HG02885 (cell line): ENCODE data around the gene SMCO1.
"Not testable (repeated sequence)": the region's sequence is repeated elsewhere in the genome, so short reads cannot be mapped to it uniquely, and the experiment has no call there.

Experiments
- ATAC-seq: cut with Tn5 transposase; IDR thresholded peaks from one replicate; pipeline ENCODE4 v1.9.1; 2021; ENCODE audit warnings: mild to moderate bottlenecking; ENCODE audit not compliant: unreplicated experiment, poor library complexity

Gene SMCO1

DNA sequence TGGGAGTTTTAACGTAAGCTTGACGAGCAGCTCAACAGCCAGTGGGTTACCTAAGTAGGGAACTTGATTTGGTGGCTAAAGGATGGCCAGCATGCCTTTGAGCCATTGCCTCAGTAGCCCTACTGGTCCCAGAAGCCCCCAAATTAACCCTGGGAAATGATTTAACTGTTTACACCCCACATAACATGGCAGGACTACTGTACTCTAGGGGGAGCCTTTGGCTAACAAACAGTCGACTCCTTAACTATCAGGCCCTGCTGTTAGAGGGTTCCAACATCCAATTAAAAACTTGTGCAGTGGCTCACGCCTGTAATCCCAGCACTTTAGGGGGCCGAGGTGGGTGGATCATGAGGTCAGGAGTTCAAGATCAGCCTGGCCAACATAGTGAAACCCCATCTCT lies 9.4 kb upstream of the SMCO1 start:
- no peak for ATAC-seq

DNA sequence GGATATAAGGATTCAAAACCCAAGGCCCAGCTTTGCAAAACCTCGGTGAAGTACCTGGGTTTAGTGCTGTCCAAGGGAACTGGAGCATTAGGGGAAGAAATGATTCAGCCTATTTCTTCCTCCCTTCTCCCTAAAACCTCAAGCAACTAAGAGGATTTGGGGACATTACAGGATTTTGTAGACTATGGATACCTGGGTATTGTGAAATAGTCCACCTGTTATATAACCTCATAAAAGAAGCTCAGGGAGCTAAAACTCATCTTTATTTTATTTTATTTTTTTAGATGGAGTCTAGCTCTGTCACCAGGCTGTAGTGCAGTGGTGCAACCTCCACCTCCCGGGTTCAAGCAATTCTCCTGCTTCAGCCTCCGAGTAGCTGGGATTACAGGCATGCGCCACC lies 8.7 kb upstream of the SMCO1 start:
- no peak for ATAC-seq

DNA sequence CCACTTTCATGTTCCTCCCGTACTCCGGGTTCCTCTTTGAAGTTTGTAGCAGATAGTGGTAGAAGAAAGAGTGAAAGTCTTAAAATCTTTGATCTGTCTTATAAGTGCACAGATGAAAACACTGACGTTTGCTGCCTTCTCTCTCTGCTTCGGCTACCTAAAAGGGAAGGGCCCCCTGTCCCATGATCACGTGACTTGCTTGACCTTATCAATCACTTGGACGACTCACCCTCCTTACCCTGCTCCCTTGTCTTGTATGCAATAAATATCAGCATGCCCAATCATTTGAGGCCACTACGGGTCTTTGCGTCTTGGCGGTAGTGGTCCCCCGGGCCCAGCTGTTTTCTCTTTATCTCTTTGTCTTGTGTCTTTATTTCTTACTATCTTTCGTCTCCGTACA lies 6.1 kb upstream of the SMCO1 start:
- ATAC-seq, result not testable (repeated sequence)

DNA sequence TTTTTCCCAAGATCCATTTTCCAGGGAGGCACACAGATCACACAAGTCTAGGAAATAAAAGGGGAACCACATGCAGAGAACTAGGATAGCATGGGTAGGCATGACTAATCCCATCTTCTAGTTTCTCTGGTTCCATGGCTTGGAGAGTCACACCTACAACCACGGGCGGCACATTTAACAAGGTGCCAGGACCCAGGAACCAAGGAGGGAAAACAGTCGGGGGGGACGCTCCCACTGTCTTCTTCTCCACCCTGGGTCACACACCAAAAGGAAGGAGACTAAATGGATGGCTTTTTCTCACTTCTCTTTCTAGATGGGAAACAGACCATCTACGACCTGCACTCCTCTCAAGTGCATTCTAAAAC lies 4.6 kb upstream of the SMCO1 start:
- ATAC-seq, result no peak

DNA sequence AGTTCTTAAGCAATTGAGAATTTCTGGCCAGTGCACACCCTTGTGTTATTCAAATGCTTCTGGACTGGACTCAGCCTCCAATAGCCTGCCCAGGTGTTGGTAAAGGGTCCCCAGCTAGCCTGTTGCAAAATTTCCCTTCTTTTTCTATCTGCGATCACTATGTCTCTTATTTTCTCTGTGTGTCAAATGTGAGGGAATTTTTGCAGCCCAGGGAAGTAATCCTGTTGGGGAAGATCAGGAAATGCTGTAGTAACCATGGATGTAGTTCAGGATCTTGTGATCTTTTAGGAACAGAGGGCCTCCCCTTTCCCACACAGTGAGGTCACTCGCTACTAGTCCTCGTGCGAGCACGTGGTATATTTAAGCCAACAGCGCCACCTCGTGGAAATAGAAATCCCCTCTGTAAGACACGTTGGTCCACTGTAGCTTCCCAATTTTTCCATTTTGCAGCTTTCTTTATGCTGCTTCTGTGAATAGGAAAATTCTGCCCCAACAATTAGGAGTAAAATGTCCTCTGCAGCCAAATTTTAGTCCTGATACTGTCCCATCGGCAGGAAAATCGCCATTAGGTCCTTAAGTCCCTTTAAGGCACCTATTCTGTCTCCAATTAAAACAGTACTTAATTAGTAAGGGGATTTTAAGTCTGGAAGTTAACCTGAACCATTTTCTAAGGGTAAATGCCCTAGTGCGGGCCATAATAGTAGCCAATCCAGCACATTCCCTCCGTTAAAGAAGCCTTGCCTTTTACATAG lies 4.0 kb upstream of the SMCO1 start:
- no peak for ATAC-seq

DNA sequence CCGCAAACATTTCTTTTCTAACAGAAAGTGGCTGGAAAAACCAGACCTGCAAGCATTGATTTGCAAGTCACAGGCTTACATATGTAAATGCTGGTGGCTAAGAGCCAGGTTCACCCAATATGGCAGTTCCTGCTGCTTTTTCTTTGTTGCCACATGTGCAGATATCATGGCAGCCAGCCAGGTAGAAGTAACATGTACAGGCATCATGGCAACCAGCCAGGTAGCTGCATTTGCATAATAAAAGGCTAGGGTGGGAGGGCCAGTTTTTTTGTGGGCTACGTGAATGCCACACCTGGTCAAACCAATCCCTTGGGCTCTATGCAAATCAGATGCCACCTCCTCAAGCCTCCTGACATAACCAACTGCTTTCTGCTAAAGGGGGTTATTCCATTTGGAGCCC lies 2.8 kb upstream of the SMCO1 start:
- no peak for ATAC-seq

DNA sequence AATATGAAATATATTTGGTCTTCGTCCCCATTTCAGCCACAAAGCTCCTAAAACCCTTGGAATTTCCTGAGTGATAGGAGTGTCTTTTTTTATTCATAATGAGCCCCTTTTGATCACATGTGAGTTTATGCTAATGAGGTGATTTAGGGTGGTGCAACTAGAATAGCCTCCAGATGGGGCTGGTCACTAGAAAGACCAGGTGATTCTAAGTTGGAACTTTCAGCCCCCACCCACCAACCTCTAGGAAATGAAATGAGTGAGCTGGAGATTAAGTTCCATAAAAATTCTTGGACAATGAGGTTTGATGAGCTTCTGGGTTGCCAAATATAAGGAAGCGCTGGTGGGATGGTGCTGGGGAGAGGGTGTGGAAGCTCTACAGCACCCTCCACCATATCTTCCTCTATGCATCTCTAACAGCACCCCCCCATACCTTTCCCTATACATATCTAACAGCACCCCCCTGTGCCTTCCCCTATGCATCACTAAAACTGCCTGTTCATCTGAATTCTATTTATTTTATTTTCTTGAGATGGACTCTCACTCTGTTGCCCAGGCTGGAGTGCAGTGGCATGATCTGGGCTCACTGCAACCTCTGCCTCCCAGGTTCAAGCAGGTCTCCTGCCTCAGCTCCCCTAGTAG lies 2.1 kb upstream of the SMCO1 start:
- ATAC-seq, result no peak

DNA sequence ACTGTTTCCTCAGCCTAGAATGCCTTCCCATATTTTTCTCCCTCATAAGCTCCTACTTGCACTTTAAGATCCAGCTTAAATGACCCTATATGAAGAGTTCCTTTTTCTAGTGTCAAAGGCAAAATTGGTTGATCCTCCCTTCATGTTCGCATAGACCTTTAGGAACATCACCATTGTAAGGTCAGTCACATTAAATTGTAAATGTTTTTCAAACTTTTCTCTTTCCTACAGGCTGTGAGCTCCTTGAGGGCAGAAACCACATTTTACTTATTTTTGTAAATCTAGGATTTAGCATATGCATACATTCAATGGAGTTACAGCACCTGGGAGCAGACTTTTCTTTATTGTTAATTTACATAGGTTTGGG lies 813 bp downstream of the SMCO1 start:
- no peak for ATAC-seq

DNA sequence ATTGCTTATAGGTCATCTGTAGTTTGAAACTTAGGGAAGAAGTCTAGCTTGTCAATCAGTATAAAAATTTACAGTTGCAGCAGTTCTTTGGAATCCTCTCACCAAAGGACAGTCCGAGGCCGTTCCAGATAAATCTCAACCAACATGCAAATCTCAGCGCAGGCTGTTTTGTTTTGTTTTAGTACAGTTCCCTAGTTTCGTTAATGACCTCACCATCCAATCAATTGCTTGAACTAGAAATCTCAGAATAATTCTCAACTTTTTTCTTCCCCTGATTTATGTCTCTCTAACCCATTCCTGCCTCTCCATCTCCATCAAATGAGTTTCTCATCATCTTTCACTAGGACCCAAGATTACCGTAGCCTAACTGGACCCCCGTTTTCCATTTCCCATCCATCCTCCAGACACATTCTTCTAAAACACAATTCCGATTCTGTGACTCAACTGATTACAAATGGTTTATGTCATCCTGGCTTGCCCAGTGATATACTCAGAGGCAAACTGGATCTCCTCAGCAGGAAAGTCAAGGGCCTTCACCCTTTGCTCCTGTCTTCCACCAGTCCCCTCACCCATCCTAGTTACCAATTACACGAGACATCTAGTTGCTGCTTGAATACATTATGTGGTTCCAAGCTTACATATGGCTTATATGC lies 1.3 kb downstream of the SMCO1 start:
- ATAC-seq, result no peak

DNA sequence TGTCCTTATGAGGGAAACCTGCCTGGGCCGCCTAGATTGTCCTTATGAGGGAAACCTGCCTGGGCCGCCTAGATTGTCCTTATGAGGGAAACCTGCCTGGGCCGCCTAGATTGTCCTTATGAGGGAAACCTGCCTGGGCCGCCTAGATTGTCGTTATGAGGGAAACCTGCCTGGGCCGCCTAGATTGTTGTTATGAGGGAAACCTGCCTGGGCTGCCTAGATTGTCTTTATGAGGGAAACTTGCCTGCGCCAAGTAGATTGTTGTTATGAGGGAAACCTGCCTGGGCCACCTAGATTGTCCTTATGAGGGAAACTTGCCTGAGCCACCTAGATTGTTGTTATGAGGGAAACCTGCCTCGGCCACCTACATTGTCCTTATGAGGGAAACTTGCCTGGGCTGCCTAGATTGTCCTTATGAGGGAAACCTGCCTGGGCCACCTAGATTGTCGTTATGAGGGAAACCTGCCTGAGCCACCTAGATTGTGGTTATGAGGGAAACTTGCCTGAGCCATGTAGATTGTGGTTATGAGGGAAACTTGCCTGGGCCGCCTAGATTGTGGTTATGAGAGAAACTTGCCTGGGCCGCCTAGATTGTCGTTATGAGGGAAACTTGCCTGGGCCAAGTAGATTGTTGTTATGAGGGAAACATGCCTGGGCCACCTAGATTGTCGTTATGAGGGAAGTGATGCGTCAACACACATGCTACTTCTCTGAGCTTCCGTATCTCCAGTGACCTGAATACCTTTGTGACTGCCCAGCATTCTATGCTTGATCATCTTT lies 3.3 kb downstream of the SMCO1 start:
- ATAC-seq, result not testable (repeated sequence)

DNA sequence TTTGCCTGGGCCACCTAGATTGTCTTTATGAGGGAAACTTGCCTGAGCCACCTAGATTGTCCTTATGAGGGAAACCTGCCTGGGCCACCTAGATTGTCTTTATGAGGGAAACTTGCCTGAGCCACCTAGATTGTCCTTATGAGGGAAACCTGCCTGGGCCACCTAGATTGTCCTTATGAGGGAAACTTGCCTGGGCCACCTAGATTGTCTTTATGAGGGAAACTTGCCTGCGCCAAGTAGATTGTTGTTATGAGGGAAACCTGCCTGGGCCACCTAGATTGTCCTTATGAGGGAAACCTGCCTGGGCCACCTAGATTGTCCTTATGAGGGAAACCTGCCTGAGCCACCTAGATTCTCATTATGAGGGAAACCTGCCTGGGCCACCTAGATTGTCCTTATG lies 4.0 kb downstream of the SMCO1 start:
- not testable (repeated sequence) for ATAC-seq

DNA sequence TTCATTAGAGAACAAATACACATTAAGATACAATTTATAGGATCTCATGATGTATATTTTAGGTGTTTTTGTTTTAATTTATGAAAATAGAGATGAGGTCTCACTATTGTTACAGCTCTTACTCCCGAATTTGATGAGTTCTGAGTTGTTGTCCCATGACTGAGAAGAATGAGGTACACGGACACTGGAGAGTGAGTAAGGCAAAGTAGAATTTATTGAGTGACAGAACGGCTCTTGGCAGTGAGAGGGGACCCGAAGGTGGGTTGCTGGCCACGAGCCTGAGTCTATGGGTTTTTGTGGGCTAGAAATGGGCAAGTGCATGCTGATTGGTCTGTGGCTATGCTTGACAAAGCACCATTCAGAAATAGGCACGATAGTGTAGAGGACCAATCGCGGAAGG lies 8.5 kb downstream of the SMCO1 start:
- no peak for ATAC-seq

DNA sequence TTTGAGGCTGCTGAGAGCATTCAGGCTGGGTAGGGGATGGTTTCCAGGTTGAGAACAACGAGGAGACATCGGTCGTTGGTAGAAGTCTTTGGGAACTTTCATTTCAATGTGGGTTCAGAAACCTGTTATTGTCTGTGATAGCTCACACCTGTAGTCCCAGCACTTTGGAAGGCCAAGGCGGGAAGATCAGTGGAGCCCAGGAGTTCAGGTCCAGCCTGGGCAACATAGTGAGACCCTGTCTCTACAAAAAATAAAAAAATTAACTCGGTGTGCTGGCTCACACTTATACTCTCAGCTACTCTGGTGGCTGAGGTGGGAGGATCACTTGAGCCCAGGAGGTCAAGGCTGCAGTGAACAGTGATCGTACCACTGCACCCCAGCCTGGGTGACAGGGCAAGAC lies 10.6 kb downstream of the SMCO1 start:
- ATAC-seq, result no peak

DNA sequence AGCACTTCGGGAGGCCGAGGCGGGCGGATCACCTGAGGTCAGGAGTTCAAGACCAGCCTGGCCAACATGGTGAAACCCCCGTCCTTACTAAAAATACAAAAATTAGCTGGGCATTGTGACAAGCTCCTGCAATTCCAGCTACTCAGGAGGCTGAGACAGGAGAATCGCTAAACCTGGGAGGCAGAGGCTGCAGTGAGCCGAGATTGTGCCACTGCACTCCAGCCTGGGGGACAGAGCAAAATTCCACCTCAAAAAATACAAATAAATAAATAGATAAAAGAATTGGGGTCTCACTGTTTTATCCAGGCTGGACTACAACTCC lies 11.1 kb downstream of the SMCO1 start:
- ATAC-seq, result not testable (repeated sequence)

DNA sequence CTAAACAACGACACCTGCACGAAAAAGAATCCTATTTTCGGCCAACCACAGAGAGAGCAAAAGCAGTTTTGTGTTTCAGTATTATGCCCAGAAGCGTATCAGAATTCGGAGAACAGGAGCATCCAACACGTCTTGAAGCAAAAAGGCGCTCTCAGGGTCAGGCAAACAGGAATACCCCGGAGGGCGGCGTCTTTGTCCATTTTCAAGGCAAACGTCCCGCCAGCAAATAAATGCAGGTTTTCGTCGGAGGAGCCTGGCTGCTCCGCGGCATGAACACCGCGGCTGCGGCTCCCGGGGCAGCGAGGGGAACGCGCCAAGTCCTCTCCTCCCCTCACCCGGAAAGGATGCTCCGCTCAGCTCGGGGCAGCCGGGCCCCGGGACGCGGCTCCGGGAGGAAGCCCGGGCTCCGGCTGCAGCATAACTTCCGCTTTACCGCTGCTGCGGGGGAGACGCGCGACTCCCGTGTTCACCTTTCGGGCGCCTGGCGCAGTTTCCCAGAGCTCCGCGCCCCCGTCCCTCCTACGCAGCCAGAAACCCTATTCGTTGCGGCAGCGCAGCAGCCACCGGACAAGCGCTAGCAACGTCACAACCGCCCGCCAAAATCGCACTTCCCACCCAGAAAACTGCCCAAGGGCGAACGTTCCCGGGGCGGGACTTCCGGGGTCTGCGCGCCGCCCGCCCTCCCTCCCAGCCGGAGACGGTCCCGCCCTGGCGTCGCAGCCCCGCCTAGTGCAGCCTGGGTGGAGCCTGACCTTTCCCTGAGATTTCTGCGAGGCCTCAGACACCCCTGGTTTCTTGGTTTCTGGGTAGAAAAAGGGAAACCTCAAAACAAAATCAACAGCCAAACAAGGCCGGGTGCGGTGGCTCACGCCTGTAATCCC lies 11.7 kb downstream of the SMCO1 start, which contains the start of gene RNF168:
RNF168 (minus strand) TSS at position 573 of the 881 bp plus-strand sequence. CDS start 595 bp downstream, outside the sequence.
- peak; percentile 85 for ATAC-seq

DNA sequence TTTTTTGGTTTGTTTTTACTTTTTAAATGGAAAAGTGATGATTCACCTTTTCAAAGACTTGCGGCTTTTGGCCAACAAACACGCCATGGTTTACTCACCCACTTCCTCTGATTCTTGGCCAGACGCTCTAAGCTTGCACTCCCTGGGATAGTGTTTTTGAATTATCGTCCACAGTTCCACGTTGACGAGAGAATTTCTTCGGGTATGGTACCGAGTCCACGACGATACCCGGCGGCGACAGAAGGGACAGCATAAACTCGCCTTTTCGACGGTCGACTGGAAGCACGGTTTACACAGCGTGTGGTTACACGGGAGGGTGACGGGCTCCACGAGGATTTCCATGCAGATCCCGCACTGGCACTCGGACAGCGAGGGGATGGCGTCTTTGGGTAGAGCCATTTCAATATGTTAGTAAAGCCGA lies 12.4 kb downstream of the SMCO1 start:
- ATAC-seq, result peak; percentile 8

DNA sequence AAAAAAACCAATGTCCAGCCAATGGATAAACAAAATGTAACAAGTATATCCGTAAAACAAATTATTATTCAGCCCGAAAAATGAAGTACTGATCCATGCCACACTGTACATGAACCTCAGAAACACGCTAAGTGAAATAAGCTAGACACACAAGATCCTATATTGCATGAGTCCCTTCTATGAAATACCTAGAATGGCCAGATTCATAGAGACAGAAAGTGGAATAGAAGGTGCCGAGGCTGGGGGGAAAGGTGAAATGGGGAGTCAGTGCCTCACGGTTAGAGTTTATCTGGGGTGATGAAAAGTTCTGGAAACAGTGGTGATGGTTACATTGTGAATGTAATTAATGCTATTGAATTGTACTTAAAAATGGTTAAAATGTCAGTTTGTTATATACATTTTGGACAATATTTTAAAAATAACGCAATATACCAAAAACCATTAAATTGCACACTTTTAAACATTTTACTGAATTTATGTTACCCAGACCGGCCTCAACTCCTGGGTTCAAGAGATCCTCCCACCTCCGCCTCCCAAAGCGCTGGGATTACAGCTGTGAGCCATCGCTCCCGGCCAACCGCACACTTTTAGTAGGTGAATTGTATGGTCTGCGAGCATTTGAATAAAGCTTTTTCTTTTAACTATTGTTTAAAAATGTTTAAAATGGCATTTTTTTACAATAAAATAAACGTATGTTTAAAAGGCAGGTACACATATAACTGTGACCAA lies 13.7 kb downstream of the SMCO1 start:
- ATAC-seq, result no peak

DNA sequence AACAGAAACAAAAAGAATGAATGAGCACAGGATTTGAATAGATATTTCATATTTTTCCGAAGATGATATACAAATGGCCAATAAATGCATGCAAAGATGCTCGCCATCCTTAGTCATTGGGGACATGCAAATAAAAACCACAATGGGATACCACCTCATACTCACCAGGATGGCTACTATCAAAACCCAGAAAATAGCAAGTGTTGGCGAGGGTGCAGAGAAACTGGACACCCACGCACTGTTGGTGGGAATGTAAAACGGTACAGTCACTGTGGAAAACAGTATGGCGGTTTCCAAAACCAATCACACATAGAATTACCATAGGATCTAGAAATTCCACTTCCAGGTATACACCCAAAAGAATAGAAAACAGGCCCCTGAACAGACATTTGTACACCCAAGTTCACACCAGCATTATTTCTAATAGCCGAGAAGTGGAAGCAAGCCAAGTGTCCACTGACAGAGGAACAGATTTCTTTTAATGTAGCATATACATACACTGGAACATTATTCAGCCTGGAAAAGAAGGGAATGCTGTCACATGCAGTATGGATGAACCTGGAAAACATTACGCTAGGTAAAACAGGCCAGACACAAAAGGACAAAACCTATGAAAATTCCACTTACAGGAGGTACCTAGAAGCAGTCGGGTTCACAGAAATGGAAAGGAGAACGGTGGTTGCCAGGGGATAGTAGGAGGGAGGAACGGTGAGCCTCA lies 15.2 kb downstream of the SMCO1 start:
- ATAC-seq, result no peak

DNA sequence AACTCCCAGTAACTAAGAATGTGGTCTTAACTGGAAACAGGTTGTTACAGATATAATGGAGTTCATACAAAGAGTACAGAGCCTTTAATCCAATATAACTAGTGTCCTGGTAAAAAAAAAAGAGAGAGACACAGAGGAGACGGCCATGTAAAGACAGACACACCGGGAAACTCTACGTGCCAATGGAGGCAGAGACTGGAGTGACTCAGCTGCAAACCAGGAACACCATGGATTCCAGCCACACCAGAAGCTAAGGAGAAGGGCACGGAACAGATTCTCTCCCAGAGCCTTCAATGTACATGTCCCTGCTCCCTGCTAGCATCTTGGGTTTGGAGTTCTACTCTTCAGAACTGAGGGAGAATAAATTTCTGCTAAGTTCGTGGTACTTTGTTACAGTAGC lies 16.1 kb downstream of the SMCO1 start:
- no peak for ATAC-seq
